Measurements from ENCODE around the gene NFKB2. TPM values are rescaled to one million over a fixed set of nuclear protein-coding genes. Genes with fewer than 3 reads are reported as not detected.

NFKB2 gene
- total RNA-seq, 2 experiments from 2014 or later = 240 to 256 TPM

GRCh38 chr10:102431452-102432124 lies 36.1 kb downstream of the NFKB2 start:
- H3K36me3 ChIP-seq (ENCODE audit: insufficient read depth, low read length) = peaks cover 2% of the 10 kb centered on the region
- H3K27ac ChIP-seq (ENCODE audit: low read depth in 1 of 2, low read length in 2 of 2) = peak overlapping the region in 1 of 2 donors; percentile 37
- intact Hi-C loops (cut with DNase I, micrococcal nuclease) = loop anchor here (1.0 to 5.0 kb wide), 5 partner anchors 10 to 71 kb away; partner anchors contain the start of genes ACTR1A (in 1 of the 2), C10orf95 (in 1 of the 2) and SUFU (in 1 of the 2)
- peak overlapping the region; percentile 95 for H3K4me3 Mint-ChIP-seq
- H3K36me3 Mint-ChIP-seq (ENCODE audit: low read depth) = peaks cover 10% of the 10 kb centered on the region
- no peaks in the 10 kb centered on the region for H3K9me3 ChIP-seq (ENCODE audit: control insufficient read depth in 1 of 2, insufficient read depth in 1 of 2, low read length in 2 of 2)
- ChIA-PET POLR2A (interaction anchor here (1.0 to 5.9 kb wide), 7 partner anchors 10 to 283 kb away, joined by 3 to 131 read pairs (median 17); partner anchors contain the start of genes ARL3, C10orf95, FBXL15 and GBF1), CTCF (interaction anchor here (1.1 to 2.2 kb wide), 6 partner anchors 10 to 201 kb away, joined by 3 to 10 read pairs (median 3); partner anchors contain the start of gene FBXL15)
- no peaks in the 10 kb centered on the region for H3K9me3 Mint-ChIP-seq
- DNase-seq = no peak
- peaks cover 54% of the 10 kb centered on the region for H3K4me1 Mint-ChIP-seq (ENCODE audit: low read depth)
- H3K4me3 ChIP-seq (ENCODE audit: low read length) = peak overlapping the region; percentile 72
- no peak for ATAC-seq (ENCODE audit: poor library complexity)
- no peak for TF ChIP-seq CTCF (IDR thresholded peaks at IDR 0.05)
- peak overlapping the region; percentile 92 for H3K27ac Mint-ChIP-seq
- H3K27me3 Mint-ChIP-seq = no peaks in the 10 kb centered on the region
- no peaks in the 10 kb centered on the region for H3K27me3 ChIP-seq (ENCODE audit: control insufficient read depth in 1 of 2, insufficient read depth in 2 of 2, low read length in 2 of 2)
- H3K4me1 ChIP-seq (ENCODE audit: insufficient read depth, low read length) = peaks cover 49% of the 10 kb centered on the region

GRCh38 chr10:102432162-102432950 lies 36.9 kb downstream of the NFKB2 start, which contains the start of gene CUEDC2:
CUEDC2 (minus strand) TSS chr10:102432574; CDS start chr10:102425188, 7,386 bp downstream.
- H3K4me1 Mint-ChIP-seq (ENCODE audit: low read depth) = peaks cover 56% of the 10 kb centered on the region
- TF ChIP-seq CTCF (IDR thresholded peaks at IDR 0.05) = no peak
- H3K4me3 Mint-ChIP-seq = peak within 1 kb of the TSS; percentile 95
- peaks cover 2% of the 10 kb centered on the region for H3K36me3 ChIP-seq (ENCODE audit: insufficient read depth, low read length)
- H3K27ac Mint-ChIP-seq = peak within 1 kb of the TSS; percentile 92
- intact Hi-C loops (cut with DNase I, micrococcal nuclease) = loop anchor here (1.0 to 5.0 kb wide), 4 partner anchors 11 to 70 kb away; partner anchors contain the start of genes ACTR1A (in 1 of the 2), C10orf95 (in 1 of the 2) and SUFU (in 1 of the 2)
- H3K27me3 Mint-ChIP-seq = no peaks in the 10 kb centered on the region
- peak; percentile 93 for ATAC-seq (ENCODE audit: poor library complexity)
- peaks cover 10% of the 10 kb centered on the region for H3K36me3 Mint-ChIP-seq (ENCODE audit: low read depth)
- DNase-seq = peak; percentile 90 to 97 (median 96)
- CTCF ChIA-PET = interaction anchor here (0.5 to 2.2 kb wide), 10 partner anchors 10 to 201 kb away, joined by 3 to 10 read pairs (median 3); partner anchors contain the start of genes FBXL15, NFKB2 and SUFU
- peak within 1 kb of the TSS; percentile 23 to 37 for H3K27ac ChIP-seq (ENCODE audit: low read depth in 1 of 2, low read length in 2 of 2)
- peak within 1 kb of the TSS; percentile 72 for H3K4me3 ChIP-seq (ENCODE audit: low read length)
- peaks cover 57% of the 10 kb centered on the region for H3K4me1 ChIP-seq (ENCODE audit: insufficient read depth, low read length)
- H3K27me3 ChIP-seq (ENCODE audit: control insufficient read depth in 1 of 2, insufficient read depth in 2 of 2, low read length in 2 of 2) = no peaks in the 10 kb centered on the region
- POLR2A ChIA-PET = interaction anchor here (0.6 to 5.9 kb wide), 19 partner anchors 10 to 592 kb away, joined by 3 to 131 read pairs (median 3); partner anchors contain the start of genes ACTR1A, ARL3, C10orf95 and FBXL15
- no peaks in the 10 kb centered on the region for H3K9me3 Mint-ChIP-seq
- H3K9me3 ChIP-seq (ENCODE audit: control insufficient read depth in 1 of 2, insufficient read depth in 1 of 2, low read length in 2 of 2) = no peaks in the 10 kb centered on the region

GRCh38 chr10:102433619-102434046 lies 38.1 kb downstream of the NFKB2 start:
- Mint-ChIP-seq H3K4me3 (peak overlapping the region; percentile 95), H3K36me3 (ENCODE audit: low read depth) (peaks cover 10% of the 10 kb centered on the region), H3K9me3 (no peaks in the 10 kb centered on the region), H3K4me1 (ENCODE audit: low read depth) (peaks cover 64% of the 10 kb centered on the region), H3K27ac (peak overlapping the region; percentile 92), H3K27me3 (no peaks in the 10 kb centered on the region)
- ChIA-PET POLR2A (interaction anchor here (1.0 to 5.9 kb wide), 8 partner anchors 12 to 212 kb away, joined by 3 to 131 read pairs (median 13); partner anchors contain the start of genes C10orf95, FBXL15, GBF1 and NFKB2), CTCF (interaction anchor here (0.7 to 2.2 kb wide), 4 partner anchors 9 to 70 kb away, joined by 3 to 10 read pairs (median 3); partner anchors contain the start of gene SUFU)
- no peak for TF ChIP-seq CTCF (IDR thresholded peaks at IDR 0.05)
- Histone ChIP-seq H3K36me3 (ENCODE audit: insufficient read depth, low read length) (peaks cover 2% of the 10 kb centered on the region), H3K27ac (ENCODE audit: low read depth in 1 of 2, low read length in 2 of 2) (peak overlapping the region in 1 of 2 donors; percentile 5), H3K27me3 (ENCODE audit: control insufficient read depth in 1 of 2, insufficient read depth in 2 of 2, low read length in 2 of 2) (no peaks in the 10 kb centered on the region), H3K4me3 (ENCODE audit: low read length) (no peak overlapping the region), H3K9me3 (ENCODE audit: control insufficient read depth in 1 of 2, insufficient read depth in 1 of 2, low read length in 2 of 2) (no peaks in the 10 kb centered on the region), H3K4me1 (ENCODE audit: insufficient read depth, low read length) (peaks cover 67% of the 10 kb centered on the region)
- ATAC-seq (ENCODE audit: poor library complexity) = no peak
- peak in 2 of 14 experiments; percentile 40 to 49 for DNase-seq
- intact Hi-C loops (cut with DNase I, micrococcal nuclease) = loop anchor here (1.0 to 5.0 kb wide), 3 partner anchors 16 to 69 kb away; partner anchors contain the start of genes ACTR1A (in 1 of the 2), C10orf95 (in 1 of the 2) and SUFU (in 1 of the 2)
